GM21528 (cell line): ENCODE results near the gene SRBD1.

Experiments used
- ATAC-seq: cut with Tn5 transposase; IDR thresholded peaks from one replicate; pipeline ENCODE4 v1.9.1; 2021; ENCODE audit warnings: mild to moderate bottlenecking, moderate library complexity; ENCODE audit not compliant: unreplicated experiment, low FRiP score

SRBD1 gene, protein sequence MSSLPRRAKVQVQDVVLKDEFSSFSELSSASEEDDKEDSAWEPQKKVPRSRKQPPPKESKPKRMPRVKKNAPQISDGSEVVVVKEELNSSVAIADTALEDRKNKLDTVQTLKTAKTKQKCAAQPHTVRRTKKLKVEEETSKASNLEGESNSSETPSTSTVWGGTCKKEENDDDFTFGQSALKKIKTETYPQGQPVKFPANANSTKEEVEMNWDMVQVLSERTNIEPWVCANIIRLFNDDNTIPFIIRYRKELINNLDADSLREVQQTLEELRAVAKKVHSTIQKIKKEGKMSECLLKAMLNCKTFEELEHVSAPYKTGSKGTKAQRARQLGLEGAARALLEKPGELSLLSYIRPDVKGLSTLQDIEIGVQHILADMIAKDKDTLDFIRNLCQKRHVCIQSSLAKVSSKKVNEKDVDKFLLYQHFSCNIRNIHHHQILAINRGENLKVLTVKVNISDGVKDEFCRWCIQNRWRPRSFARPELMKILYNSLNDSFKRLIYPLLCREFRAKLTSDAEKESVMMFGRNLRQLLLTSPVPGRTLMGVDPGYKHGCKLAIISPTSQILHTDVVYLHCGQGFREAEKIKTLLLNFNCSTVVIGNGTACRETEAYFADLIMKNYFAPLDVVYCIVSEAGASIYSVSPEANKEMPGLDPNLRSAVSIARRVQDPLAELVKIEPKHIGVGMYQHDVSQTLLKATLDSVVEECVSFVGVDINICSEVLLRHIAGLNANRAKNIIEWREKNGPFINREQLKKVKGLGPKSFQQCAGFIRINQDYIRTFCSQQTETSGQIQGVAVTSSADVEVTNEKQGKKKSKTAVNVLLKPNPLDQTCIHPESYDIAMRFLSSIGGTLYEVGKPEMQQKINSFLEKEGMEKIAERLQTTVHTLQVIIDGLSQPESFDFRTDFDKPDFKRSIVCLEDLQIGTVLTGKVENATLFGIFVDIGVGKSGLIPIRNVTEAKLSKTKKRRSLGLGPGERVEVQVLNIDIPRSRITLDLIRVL

DNA sequence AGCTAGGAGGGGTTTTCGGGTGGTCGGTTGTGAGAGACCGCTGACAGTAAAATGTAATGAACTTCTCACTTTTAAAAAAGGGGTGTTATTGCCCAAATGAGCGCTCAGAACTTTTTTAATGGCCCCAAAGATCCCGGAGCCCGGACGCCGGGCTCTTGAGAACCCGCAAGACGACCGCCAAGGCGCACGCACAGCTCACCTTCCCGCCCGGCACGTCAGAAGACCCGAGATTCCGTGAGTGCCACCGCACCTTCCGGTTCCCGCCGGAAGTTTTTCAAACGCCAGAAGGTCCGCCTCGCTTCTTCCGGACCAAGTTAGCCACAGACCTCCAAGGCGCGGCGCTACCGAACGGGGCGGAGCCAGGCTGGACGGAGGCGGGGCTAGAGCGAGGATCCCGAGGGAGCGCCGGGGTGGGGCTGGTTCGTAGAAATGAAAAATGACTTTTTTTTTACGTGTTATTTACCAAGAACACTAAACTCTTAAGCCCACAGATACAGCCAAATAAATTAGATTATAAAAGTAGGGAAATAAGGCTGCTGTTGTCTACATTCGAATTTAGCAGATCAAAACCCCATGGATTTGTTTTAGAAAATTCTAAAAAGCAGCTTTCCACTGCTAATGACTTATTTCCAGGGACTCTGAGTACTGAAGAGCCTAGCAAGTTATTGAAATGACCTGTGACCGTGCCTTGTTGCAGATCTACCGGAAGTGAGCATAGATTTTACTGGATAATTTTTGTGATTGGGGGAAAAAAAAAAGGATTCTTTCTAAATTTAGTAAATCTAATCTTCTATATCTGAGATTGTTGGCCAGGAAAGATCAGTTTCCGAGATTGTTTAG, at the start of gene SRBD1:
SRBD1 (minus strand) TSS at position 248 of the 840 bp plus-strand sequence. CDS start 5,826 bp downstream, outside the sequence.
- peak; percentile 90 for ATAC-seq

DNA sequence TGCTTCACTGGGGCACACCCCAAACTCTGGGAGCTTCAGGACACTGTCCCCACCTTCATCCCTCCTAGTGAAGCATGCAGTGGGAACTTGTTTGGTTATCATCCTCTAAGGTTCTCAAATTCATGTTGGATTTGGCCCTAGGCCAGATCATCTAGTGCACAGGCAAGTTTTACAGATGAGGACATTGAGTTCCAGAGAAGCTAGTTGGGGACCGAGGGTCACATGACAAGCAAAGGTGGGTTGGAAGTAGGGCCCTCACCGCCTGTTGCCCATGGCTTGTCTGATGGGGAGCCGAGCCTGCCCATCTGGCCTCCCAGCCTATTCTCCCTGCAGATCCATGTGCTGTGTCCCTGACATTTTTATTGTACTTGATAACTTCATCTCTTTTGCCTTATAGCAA, 43.2 kb upstream of the SRBD1 start:
- no peak for ATAC-seq

DNA sequence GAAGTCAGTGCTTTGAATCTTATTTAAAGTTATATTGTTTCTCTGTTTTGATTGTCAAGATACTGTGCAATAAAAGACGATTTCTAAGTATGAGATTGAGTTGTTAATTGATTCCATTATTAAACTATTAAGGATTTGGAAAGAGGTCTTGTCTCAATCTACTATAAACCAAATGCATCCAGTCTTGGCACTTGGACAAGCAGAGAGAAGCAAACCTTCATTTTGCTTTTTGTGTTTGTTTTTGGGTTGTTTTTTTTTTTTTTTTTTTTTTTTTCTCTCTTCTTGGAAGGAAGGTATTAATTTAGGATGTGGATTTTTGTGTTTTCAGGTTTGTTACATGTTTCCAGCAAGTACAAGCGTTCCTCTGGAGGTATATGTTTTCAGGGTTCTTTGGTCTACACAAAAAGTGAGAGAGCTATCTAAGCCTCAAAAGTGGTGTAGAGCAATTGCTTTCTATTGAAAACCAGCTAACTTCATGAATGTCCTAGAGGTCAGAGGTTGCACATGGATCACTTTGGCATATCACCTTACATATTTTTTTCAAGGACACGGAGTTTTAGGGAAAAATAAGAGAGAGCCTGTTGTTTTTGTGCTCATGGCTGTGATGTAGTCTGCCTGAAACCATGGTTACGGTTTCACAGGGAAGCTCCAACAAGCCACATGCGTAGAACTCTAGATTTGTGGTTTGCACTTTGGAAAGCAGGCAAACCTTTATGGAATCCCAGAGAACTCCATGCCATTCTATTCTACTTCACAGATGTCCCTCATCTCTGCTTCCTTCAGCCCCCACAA, 42.3 kb upstream of the SRBD1 start:
- ATAC-seq: no peak

DNA sequence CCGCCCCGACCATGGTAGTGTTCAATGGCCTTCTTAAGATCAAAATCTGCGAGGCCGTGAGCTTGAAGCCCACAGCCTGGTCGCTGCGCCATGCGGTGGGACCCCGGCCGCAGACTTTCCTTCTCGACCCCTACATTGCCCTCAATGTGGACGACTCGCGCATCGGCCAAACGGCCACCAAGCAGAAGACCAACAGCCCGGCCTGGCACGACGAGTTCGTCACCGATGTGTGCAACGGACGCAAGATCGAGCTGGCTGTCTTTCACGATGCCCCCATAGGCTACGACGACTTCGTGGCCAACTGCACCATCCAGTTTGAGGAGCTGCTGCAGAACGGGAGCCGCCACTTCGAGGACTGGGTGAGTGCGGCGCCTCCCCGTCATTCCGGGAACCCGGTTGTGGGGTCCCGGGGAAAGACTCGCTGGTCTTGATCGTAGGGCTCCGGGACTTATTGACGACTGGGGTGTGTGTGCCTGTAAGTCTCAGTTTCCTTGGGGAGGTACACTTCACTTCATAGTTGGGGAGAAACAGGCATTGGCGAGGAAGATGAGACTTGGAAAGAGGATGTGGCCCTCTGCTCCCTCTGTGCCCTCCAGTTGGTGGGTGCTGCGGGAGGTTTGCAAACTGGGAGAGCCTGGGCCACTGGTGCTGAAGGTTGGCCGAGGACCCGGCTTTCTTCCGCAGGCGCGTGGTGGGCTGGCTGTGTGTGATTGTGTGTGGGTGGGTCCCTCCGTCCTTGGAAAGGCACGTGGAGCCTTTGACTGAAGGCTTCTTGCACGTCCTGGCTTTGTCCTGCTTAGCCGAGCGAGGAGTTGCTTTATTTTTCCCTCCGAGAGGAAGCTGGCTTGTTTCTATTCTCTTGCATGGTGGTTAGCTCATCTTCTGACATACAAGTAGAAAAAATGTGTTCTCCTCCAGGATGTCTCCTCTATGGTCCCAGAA, 41.3 kb upstream of the SRBD1 start:
- ATAC-seq: no peak

DNA sequence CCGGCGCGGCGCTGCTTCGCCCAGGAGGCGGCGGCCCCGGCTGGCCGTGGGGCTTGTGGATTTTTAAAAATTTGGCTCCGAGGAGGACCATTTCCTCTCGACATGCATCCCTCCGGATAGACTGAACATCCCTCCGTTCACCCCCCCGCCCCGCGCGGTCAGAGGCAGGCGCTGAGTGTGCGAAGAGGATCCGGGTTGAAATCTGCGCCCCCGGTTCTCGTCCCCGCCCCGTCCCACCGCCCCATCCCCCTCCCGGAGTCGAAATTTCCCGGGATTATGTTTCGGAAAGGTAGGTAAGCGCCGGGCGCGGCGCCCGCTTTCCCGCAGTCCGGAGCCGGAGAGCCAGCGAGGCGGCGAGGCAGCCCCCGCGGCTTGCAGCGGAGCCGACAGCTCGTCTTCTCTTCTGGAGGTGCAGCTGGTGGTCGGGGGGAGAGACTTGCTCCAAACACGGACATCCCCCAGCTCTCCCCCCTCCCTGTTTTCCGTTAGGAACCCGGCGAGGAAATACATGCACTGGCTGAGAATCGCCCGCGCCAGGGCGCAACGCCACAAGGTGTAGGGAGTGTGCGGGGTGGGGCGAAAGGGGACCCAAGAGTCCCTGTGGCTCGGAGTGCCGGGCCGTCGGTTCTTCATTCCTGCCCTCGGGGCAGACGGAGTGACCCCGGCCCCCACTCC, 40.5 kb upstream of the SRBD1 start, which contains the start of gene PRKCE:
PRKCE (plus strand) TSS at position 261 of the 675 bp plus-strand sequence.
- peak; percentile 20 for ATAC-seq

DNA sequence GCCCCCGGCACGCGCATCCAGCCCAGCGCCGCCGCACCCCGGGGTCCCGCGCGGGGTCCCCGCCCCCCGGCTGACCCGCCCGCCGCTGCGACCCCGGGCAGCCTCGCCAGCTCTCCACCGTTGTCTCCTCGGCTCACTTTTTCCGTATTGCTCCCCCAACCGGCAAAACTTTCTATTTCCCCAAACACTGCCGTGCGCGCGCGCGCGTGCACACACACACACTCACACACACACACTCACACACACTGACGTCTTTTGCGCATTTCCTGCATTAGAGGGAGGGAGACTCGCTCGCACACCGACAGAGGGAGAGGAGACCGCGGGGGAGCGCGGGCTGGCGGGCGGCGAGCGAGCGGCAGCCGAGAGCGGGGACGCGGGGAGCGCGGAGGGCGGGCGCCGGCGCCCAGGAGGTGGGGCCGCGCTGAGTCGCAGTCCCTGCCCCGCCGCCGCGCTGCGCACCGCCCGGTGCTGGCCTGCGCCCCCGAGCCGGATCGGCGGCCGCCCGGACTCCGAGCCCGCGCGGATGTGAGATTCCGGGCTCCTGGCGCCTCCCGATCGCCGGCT, 39.9 kb upstream of the SRBD1 start:
- peak; percentile 61 for ATAC-seq

DNA sequence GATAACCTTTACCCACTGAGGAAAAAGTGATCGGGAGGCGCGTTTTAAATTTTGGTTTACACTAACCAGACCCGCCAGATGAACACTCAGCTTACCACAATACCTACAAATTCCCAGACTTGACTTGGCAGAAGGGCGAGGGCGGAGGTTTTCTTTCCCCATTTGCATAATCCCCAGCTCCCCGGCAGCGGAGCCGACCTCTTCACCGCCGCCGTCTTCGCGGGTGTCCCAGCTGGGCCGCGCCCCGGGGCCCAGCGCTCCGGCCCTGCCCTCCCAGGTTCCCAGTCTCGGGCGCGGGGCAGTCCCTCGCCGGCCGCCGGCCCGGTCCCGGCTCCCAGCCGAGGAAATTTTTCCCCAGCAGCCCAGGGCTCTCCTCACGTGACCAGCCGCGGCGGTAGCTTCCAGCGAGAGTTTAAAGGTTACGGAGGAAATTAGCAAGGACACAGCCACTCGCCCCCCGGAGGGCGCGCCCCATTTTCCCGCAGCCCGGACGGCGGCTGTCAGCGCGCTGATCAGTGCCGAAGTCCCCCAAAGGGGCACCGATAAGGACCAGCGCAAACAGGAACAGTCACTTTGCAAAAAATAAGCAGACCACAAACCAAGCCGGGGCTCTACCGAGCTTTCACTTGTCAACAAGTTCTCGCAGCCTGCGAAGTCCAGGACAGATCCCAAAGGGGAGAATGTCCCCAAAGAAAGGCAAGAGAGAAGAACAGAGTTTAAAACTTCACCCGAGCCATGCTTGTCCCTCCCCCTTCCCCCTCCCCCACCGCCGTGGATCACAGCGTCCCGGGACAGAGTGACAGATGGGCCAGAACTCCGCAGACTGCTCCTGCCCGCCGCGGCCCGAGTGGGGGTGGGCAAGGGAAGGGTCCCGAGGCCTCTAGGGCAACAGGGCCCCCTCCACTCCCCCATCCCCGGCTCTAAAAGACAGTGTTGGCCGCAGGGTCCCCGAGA, 39.1 kb upstream of the SRBD1 start:
- ATAC-seq: peak; percentile 33

DNA sequence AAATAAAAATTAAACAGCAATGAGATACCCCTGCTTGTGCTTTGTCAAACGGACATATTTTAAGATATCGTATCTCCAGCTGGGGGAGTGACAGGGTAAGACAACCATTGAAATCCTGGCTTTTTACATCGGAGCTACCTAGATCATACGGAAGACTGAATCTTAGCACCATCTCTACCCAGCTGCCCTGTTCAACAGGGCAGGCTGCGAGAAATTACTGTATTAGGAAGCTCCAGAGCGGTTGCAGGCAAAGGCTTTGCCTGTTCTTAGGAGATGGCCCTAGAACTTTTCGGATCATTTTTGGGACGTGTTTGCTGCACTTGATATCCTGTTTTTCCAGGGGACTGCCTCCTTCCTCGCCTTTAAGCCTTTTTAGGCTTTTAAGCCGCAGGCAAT, 38.4 kb upstream of the SRBD1 start:
- no peak for ATAC-seq

DNA sequence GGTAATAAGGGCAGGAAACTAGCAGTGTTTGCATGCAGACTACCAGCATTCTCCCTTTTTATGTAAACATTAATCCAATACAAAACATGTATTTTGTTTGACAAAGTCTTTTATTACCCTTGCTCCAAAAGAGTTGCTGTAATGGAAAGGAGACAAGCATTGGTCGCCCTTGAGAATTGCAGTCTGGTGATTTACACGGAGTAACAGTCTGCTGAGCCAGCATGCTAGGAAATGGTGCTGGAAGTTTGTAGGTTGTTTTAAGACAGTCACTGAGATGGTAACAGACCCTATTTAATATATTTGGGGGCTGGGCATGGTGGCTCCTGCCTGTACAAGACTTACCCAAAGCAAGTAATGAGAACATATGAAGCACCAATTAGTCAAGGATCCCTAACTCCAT, 37.6 kb upstream of the SRBD1 start:
- no peak for ATAC-seq

DNA sequence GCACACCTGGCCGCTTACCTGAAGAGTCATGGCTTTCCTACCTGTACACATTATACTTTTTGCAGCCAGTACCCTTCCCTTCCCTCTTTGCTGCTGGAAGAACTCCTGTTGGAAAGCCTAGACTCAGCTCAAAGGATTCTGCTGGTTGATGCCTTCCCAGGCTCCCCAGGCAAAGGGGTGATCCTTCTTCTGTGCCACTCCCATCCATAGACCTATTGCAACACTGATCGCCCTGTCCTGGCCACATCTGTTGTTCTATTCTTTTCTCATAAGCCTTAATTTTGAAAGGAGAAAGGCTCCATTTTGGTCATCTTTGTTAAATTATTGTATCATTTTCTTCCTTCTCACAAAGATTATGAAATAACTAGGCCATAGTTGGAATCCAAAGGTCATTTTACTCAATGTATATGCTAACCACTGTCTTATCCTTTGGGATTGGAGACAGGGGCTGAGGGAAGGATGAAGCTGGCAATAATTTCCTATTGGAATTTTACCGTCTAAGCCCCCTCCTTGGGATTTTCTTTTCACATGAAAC, 37.0 kb upstream of the SRBD1 start:
- ATAC-seq: no peak

DNA sequence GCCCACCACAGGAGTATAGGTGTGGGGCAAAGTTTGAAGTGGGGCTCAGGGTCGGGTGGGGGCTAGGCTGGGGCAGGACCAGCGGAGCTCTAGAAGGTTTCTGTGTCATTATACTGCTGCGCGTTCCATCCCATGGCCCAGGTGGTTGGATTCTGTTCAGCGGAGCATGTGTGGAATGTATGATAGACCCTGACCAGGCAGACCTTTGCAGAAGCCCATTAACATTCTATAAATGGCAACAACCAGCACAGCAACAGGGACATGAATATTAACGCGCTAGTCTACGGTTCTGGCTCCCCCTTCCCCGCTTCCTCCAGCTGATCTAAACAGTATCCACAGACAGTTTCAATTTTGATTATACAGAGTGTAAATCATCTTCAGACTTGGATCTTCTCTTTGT, 36.3 kb upstream of the SRBD1 start:
- ATAC-seq: no peak

DNA sequence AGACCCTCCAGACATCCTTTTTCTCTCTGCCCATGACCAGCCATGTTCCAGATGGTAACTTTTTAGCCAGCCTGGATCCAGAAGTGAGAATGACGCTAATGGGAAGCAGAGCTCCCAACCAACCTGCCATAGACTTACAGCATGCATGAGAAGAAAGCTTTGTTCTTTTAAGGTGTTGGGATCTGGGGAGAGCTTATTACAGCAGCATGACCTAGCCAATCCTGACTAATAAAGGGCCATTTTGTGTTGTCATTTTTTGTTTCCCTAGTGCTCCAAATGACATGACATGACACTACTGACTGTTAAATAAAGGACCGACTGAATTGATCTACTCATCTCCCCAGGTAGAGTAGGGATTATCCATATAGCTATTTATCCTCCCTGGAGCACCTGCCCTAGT, 35.2 kb upstream of the SRBD1 start:
- ATAC-seq: no peak

DNA sequence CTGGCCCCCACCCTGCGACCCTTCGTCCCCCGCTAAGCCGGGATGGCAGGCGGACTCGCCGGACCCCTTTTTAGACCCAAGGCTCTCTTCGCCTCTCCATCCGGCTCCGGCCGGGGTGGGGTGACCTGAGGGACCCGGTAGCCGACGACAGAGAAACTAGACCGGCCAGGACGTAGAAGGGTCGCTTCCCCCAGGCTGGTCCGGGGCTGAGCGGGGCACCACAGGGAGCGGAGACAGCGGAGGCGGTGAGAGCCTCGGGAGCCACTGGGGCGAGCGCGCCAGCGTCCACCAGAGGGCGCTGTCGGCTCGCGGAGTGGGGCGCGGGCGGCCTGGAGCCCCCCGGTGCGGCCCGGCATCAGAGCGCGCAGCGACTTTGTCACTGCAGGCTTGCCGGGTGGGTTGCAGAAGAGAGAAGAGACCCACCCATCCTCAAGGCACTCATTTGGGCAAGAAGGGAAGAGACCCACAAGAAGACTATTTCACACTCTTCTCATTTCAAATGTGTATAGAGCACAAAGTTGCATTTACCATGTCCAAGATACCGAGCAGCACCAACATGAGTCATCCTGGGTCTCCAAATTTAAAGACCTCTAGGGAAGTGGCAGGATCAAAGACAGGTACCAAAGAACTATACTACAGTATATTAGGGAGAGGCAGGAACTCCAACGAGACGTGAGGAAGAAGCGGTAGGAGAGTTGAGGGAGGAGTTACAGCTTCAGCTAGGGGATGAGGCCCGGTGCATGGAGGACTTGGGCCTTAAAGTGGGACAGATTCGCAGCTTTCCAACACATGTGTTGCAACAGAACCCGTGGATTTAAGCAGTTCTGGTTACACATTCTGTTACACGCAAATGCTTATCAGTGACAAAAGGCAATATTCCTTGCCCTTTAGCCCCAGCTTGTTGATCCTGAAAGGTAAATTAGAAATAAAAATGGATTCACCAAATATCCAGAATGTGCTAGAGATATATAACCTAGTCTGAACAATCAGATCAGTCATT, 32.8 kb upstream of the SRBD1 start:
- ATAC-seq: peak; percentile 68

DNA sequence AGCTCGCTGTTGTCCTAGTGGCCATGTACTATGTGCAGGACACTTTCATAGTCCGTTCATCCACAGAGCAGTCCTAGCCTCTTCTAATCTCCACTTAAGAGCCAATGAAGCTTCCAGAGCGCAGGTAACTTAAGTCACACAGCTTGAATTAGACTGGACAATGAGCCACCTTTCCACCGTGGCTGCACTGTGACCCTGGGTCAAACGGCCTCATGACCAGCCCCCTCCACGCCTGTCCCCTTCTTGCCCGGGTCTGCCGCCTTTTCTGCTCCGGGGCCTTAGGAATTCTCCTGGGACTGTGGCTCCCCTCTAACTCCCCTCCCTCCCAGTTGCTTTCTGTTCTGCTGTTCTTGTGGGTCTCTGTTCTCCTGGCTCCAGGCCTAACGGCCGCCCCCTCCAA, 32.0 kb upstream of the SRBD1 start:
- ATAC-seq: no peak

DNA sequence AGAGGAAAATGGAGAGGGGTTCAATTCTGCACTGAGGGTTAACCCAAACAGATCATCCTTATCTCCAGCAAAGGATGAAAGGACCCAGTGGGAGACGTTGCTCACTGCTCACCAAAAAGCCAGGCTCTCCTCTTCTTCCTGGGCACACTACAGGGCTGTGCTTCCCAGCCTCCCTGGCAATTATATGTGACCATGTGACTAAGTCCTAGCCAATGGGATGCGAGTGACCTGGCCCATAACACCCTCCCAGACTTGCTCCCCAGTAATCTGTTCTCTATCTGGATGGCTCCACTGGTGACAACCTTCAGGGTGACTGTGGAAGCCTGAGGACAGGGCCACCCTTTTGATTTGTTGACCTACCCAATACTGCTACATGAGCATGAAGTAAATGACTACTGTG, 29.5 kb upstream of the SRBD1 start:
- no peak for ATAC-seq
